A673 (cell line): ENCODE data around the gene BTBD16.

Source experiments
- EZH2 ChIP-seq: fragments of 200-600 bp; sonication (generic); IDR thresholded peaks from 2 replicates; pipeline ENCODE4 v1.6.1; 2017; ENCODE audit warnings: borderline replicate concordance, low read depth, mild to moderate bottlenecking, mixed read lengths, antibody characterized with exemption, low read length; ENCODE audit not compliant: poor library complexity, severe bottlenecking
- TF ChIP-seq, protein P1 (sequence below): fragments of 300-800, 200-600 bp; sonication (generic); conservative IDR thresholded peaks from 2 replicates; pipeline ENCODE4 v1.5.1; 2017; ENCODE audit warnings: low read depth, mild to moderate bottlenecking, antibody characterized with exemption, low read length, moderate library complexity, mixed read lengths

DNA sequence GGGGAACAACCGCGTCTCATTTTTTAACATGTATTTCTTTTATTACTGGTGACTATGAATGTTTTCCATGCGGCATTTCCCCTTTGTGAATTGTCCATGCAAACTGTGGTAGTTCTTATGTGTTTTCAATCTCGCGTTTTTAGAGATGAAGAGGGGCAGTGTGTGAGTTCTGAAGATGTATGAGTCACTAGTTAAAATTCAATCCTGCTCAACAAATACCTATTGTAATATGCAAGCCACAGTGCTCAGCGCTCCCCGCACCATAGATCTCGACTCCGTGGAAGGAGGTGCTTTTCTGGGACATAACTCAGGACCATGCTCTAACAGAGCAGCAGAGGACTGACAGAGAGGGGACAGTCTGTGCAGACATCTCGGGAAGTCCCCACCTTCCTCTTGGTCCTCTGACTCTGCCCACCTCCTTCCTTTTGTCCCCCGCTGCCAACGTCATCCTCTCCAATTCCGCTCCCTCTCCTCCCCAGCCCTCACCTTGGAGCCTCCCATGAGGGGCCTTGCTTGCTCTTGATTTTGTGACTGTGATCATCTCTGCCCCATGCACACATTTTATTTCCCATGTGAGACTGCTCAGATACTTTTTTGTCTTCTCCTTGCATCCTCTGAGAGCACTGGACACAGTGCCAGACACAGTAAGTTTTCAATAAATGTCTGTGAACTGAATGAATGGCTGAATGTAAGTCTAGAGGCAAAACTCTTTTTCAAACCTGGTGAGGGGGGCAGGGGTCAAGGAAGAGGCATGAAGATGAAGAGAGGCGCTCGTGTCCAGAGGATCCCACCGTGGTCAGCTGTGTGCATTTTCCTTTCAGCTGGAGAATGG lies 60.7 kb downstream of the BTBD16 start:
- TF ChIP-seq EZH2 = no peak
- TF ChIP-seq, protein P1, sequence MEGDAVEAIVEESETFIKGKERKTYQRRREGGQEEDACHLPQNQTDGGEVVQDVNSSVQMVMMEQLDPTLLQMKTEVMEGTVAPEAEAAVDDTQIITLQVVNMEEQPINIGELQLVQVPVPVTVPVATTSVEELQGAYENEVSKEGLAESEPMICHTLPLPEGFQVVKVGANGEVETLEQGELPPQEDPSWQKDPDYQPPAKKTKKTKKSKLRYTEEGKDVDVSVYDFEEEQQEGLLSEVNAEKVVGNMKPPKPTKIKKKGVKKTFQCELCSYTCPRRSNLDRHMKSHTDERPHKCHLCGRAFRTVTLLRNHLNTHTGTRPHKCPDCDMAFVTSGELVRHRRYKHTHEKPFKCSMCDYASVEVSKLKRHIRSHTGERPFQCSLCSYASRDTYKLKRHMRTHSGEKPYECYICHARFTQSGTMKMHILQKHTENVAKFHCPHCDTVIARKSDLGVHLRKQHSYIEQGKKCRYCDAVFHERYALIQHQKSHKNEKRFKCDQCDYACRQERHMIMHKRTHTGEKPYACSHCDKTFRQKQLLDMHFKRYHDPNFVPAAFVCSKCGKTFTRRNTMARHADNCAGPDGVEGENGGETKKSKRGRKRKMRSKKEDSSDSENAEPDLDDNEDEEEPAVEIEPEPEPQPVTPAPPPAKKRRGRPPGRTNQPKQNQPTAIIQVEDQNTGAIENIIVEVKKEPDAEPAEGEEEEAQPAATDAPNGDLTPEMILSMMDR = no peak
